ENCODE data around the gene GSC2. TPM values are rescaled to one million over a fixed set of nuclear protein-coding genes. Genes with fewer than 3 reads are reported as not detected.

The GSC2 gene
- total and polyA plus RNA-seq, 9 of the 15 experiments (the other 6 are each of a cell fraction or from before 2014, with no cell fraction given) = not detected

DNA sequence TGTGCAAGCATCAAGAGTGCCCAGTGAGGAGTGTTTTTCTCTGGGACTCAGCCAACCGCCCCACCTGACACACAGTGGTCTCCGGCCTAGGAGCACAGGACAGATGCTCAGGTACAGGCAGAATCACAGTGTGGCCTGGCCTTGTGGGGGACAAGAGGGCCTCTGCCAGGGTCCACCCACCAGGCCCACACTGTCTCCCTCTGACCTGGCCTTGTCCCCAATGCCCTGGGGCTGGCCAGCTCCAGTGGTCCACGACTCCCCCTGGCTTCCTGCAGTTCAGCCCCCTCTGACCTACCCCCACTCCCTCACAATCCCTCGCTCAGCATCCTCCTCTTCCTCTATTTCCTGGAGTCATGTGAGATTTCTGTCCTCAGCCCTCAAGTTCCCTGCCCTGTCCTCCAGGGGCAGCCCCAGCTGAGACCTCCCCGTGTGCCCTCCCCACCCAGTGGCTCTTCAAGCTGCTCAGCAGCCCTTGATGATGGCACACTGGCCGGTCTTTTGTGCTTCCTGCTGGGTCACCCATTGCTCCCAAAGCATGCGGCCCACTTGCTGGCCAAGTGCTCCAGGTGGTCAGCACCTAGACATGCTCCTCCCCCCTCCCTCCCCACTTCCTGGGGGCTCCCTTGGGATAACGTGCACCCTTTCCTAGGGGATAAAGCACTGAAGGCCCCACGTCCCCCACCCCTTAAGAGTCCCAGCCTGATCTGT is 17.2 kb downstream of the GSC2 start (continued):
- TF ChIP-seq USF2 (CRISPR knock-in tag; IDR thresholded peaks at IDR 0.05) (no peak), ZNF707 (CRISPR knock-in tag; conservative IDR thresholded peaks at IDR 0.05) (no peak), ZNF79 (CRISPR knock-in tag; IDR thresholded peaks at IDR 0.05; ENCODE audit: low read depth) (no peak), ZNF224 (CRISPR knock-in tag; IDR thresholded peaks at IDR 0.05) (no peak), ZNF444 (CRISPR knock-in tag; IDR thresholded peaks at IDR 0.05) (no peak), MTA2 (IDR thresholded peaks at IDR 0.05; ENCODE audit: low read depth) (no peak), ZNF282 (CRISPR knock-in tag; IDR thresholded peaks at IDR 0.05) (peak; percentile 6; the same call in 1 of the 2 replicates), XRCC5 (IDR thresholded peaks at IDR 0.05; ENCODE audit: low read depth, low read length) (no peak), SUPT5H (IDR thresholded peaks at IDR 0.05) (peak; percentile 80), RAD21 (CRISPR knock-in tag; conservative IDR thresholded peaks at IDR 0.05 in 1 of 2, IDR thresholded peaks at IDR 0.05 in 1 of 2) (no peak), USF1 (CRISPR knock-in tag; IDR thresholded peaks at IDR 0.05) (peak; percentile 22; the same call in 1 of the 2 replicates), ZNF57 (CRISPR knock-in tag; IDR thresholded peaks at IDR 0.05) (peak; percentile 48; the same call in 1 of the 2 replicates), CBX1 (IDR thresholded peaks at IDR 0.05; ENCODE audit: low read depth) (no peak), MTA3 (IDR thresholded peaks at IDR 0.05; ENCODE audit: borderline replicate concordance) (no peak), TAL1 (IDR thresholded peaks at IDR 0.05) (no peak), KLF10 (CRISPR knock-in tag; IDR thresholded peaks at IDR 0.05) (peak; percentile 38; the same call in 1 of the 2 replicates), JUND (IDR thresholded peaks at IDR 0.05; ENCODE audit: borderline replicate concordance, low read depth, low read length) (no peak), JUND (tag; IDR thresholded peaks at IDR 0.05; ENCODE audit: borderline replicate concordance, low read depth, low read length) (no peak), PTTG1 (tag; IDR thresholded peaks at IDR 0.05; ENCODE audit: low read depth) (no peak), RAD51 (IDR thresholded peaks at IDR 0.05; ENCODE audit: borderline replicate concordance, low read depth) (no peak)
- TF ChIP-seq, protein P1, sequence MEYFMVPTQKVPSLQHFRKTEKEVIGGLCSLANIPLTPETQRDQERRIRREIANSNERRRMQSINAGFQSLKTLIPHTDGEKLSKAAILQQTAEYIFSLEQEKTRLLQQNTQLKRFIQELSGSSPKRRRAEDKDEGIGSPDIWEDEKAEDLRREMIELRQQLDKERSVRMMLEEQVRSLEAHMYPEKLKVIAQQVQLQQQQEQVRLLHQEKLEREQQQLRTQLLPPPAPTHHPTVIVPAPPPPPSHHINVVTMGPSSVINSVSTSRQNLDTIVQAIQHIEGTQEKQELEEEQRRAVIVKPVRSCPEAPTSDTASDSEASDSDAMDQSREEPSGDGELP (CRISPR knock-in tag; IDR thresholded peaks at IDR 0.05; ENCODE audit: borderline replicate concordance) = peak; percentile 63; the same call in 1 of the 2 replicates

Data from K562 (cell line).